Adrenal gland (tissue), 12 donors: Measurements from ENCODE around the gene GLB1L. TPM values are rescaled to one million over a fixed set of nuclear protein-coding genes. Genes with fewer than 3 reads are reported as not detected.

ENCODE experiments used
- DNase-seq, 7 donors: peaks; one replicate each; pipeline ENCODE4 v3.0.0-alpha.2; 2019 to 2020
- H3K27ac ChIP-seq, 5 donors: fragments of 200-600 bp; sonication (generic) in 4 of 5; 1 replicate in 3 of 5; 2 replicates in 2 of 5; pipeline versions ENCODE4 v1.5.1 to v1.8.0; 2016 to 2020; ENCODE audit warnings: mild to moderate bottlenecking in 1 of 5
- H3K27me3 ChIP-seq: fragments of 200-600 bp; 2 replicates; pipeline ENCODE4 v1.8.0; 2021
- H3K36me3 ChIP-seq, 2 donors: fragments of 200-600 bp; replicated peaks in 1 of 2; 1 replicate in 1 of 2; 2 replicates in 1 of 2; pipeline versions ENCODE4 v1.5.1 to v1.8.0; 2018 to 2022
- H3K4me1 ChIP-seq, 2 donors: fragments of 200-600 bp; replicated peaks in 1 of 2; 1 replicate in 1 of 2; 2 replicates in 1 of 2; pipeline versions ENCODE4 v1.5.1 to v1.8.0; 2018 to 2021
- H3K4me3 ChIP-seq, 4 donors: fragments of 200-600 bp; sonication (generic) in 3 of 4; one replicate each; pipeline ENCODE4 v1.5.1; 2016 to 2018
- H3K9me3 ChIP-seq, 3 donors: fragments of 200-600 bp; sonication (generic) in 1 of 3; replicated peaks in 1 of 3; 1 replicate in 2 of 3; 2 replicates in 1 of 3; pipeline versions ENCODE4 v1.5.1 to v1.8.0; 2016 to 2021
- POLR2A ChIP-seq, 2 donors: fragments of 450-650 bp; IDR thresholded peaks; one replicate each; pipeline ENCODE4 v1.6.1; 2017; ENCODE audit warnings: antibody characterized with exemption in 2 of 2, mild to moderate bottlenecking in 2 of 2, moderate library complexity in 1 of 2
- WGBS, 4 donors: extraction: QIAGEN DNeasy Blood & Tissue Kit in 2 of 4; methylation state at CpG; one replicate each; pipeline versions ENCODE4 v1.1.5 to v1.1.7; 2013 to 2017; 5-methylcytosine and 5-hydroxymethylcytosine counted together
- intact Hi-C, 2 donors: fragments of 100-400 bp; cut with DNase I; formaldehyde crosslinking; loops; one replicate each; pipeline versions ENCODE4 v1.14.1 to v1.15.0; 2022 to 2023
- polyA plus RNA-seq, 3 donors: library from polyadenylated mRNA; stranded (reverse); fragments of 200-250 nt in 2 of 3; fragments of 350-450 nt in 1 of 3; fragmentation: Illumina TruSeq in 1 of 3; extraction: RNeasy Lipid Tissue Mini Kit (QIAGEN cat#74804) in 1 of 3; gene quantifications; one replicate each; pipeline ENCODE4 v1.2.3, GENCODE V29; 2013 to 2014
- total RNA-seq, 9 donors: library from RNA; depleted of rRNA in 4 of 9; stranded (reverse); fragments of >200 nt in 4 of 9; fragments of 120-200 nt in 1 of 9; fragmentation: NEBNext Ultra II Directional in 1 of 9; extraction: Animal tissue kit (Norgen Biotek cat#: 25700) in 1 of 9; gene quantifications; one replicate each; pipeline versions ENCODE4 v1.1.0 to v1.2.4, GENCODE V29; 2013 to 2023
- TF ChIP-seq, protein P1 (sequence below), 6 experiments: fragments of 450-650 bp in 4 of 6; fragments of 200-600 bp in 2 of 6; sonication (generic) in 1 of 6; IDR thresholded peaks; 1 replicate in 5 of 6; 2 replicates in 1 of 6; pipeline versions ENCODE4 v1.5.1 to v1.8.0; 2016 to 2021; ENCODE audit warnings: antibody characterized with exemption in 6 of 6, mild to moderate bottlenecking in 2 of 6, moderate library complexity in 1 of 6
- donor health status: healthy with polysubstance abuse.
- donor health status: Bipolar disorder and iron deficiency.
- donor health status: DM: yes; HTN: yes; CAD: no.
- donor health status: DM: no; HTN: no; CAD: no.
- donor health status: DM: no; HTN: no; CAD: no.
- donor health status: DM: yes; HTN: yes; CAD: no.

GLB1L gene
- total and polyA plus RNA-seq, 12 donors: 6.3 to 25.0 (median 14.5) TPM

DNA sequence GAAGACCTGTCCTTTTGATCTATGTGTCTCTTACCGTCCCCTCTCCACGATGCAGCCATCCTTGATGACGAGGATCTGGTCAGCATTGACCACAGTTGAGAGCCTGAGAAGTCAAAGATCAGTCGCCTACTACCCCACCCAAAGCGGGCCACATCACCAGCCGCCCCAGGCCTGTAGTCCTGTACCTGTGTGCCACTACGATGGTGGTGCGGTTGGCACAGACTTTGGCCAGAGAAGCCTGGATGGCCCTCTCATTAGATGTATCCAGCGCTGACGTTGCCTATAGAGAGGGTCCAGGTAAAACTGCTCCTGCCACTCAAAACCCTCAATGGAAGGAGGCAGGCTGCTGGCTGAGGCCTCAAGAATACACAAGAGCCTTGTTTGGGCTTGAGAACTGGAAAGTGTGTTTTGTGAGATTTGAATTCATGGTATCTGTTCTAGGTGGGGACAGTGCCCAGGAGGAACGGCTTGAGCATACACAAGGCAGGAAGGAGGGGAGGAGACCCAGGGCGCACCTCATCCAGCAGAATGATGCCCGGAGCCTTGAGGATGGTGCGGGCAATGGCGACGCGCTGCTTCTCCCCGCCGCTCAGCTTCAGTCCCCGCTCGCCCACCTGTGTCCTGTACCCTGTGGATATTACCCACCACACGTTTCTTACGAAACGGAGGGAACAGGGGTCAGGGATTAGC, 34.9 kb downstream of the GLB1L start:
- peaks cover 0 to 64% of the 10 kb centered on the region in 2 donors for H3K36me3 ChIP-seq
- intact Hi-C loops: loop anchor here (5.0 to 10.0 kb wide), 2 partner anchors 38 to 46 kb away; partner anchors contain the start of genes NHEJ1 (in 1 of the 2) and SLC23A3 (in 1 of the 2)
- H3K27ac ChIP-seq: no peak overlapping the region
- peaks cover 7 to 14% of the 10 kb centered on the region in 2 donors for H3K4me1 ChIP-seq
- 93 to 94% (median 93%) methylated on average over 21 to 24 of the region's 24 CpGs for WGBS, 4 donors
- peak in 1 of 7 donors; percentile 18 for DNase-seq
- H3K27me3 ChIP-seq: no peaks in the 10 kb centered on the region
- no peak overlapping the region for H3K4me3 ChIP-seq
- no peaks in the 10 kb centered on the region for H3K9me3 ChIP-seq
- no peak for TF ChIP-seq POLR2A (IDR thresholded peaks at IDR 0.05)
- TF ChIP-seq, protein P1, sequence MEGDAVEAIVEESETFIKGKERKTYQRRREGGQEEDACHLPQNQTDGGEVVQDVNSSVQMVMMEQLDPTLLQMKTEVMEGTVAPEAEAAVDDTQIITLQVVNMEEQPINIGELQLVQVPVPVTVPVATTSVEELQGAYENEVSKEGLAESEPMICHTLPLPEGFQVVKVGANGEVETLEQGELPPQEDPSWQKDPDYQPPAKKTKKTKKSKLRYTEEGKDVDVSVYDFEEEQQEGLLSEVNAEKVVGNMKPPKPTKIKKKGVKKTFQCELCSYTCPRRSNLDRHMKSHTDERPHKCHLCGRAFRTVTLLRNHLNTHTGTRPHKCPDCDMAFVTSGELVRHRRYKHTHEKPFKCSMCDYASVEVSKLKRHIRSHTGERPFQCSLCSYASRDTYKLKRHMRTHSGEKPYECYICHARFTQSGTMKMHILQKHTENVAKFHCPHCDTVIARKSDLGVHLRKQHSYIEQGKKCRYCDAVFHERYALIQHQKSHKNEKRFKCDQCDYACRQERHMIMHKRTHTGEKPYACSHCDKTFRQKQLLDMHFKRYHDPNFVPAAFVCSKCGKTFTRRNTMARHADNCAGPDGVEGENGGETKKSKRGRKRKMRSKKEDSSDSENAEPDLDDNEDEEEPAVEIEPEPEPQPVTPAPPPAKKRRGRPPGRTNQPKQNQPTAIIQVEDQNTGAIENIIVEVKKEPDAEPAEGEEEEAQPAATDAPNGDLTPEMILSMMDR (IDR thresholded peaks at IDR 0.05): no peak

DNA sequence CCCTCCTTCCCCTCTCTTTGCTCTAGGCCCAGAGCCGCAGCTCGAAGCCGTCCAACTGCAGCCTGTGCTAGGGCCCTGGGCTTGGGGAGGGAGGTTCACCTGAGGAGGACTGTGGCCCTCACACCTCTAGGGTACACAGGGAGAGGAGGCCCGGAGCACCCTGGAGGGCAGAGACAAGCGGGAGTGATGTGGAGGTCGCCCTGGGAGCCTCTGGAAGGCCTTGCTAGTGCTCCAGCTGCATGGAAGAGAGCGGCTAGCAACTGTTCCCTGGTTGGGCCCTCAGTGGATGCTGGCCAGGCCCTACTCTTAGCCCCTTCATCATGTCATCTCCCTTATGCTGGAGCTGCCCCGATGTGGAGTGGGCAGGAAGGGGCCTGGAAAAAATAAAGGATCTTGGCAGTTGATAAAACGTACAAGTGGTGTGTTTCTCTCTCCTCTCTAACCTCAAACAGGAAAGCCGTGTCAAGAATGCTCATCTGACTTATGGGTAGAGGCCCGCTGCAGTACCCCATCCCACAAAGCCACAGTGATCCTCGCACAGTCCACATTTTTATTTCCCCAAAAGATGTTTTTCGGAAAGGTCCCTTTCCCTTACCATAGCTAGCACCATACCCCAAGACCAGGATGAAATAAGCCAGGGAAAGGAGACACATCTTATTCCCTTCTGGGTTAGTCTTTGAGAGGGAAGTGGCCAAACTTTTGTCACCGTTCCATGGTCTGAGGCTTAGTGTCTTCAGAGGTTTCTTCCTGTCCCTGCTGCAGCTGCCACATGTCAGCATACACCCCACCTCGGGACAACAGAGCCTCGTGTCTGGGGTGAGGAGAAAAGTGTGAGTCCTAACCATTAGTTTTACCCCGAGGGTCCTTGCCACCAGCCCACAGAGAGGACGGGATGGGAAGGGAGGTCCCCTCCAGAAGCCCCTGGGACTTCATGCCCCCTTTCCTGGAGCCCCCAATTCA, 35.7 kb downstream of the GLB1L start:
- WGBS, 4 donors: 78 to 83% (median 82%) methylated on average over 17 to 18 of the region's 18 CpGs
- intact Hi-C loops: loop anchor here (5.0 to 10.0 kb wide), 2 partner anchors 37 to 45 kb away; partner anchors contain the start of genes NHEJ1 (in 1 of the 2) and SLC23A3 (in 1 of the 2)
- H3K27ac ChIP-seq: no peak overlapping the region

DNA sequence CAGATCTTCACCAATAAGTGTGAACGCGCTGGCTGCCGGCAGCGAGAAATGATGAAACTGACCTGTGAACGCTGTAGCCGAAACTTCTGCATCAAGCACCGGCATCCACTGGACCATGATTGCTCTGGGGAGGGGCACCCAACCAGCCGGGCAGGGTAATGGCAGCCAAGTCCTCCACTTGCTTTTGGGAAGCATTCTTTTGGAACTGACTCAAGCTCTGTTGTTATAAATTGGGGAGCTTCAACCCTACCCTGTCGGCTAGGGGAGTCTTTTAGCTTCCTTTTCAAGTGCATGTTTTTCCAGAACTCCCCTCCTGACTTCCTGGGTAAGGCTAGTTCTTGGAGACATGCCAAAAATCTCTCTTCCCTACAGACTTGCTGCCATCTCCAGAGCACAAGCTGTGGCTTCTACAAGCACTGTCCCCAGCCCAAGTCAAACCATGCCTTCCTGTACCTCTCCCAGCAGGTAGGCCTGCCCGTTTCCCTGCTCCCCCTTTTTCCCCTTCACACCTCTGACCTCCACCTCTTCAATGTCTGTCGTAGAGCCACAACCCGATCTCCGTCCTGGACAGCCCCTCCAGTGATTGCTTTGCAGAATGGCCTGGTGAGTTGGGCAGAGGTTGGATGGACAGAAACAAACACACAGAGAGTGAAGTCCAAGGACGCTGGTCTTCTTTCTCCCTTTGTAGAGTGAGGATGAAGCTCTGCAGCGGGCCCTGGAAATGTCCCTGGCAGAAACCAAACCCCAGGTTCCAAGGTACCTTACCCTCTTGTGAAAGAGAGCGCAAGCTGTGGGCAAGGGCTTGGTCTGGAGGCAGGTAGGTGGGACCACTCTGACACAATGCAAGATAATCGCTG, 37.1 kb downstream of the GLB1L start:
- 65 to 77% (median 74%) methylated on average over 17 of the region's 17 CpGs for WGBS, 4 donors
- DNase-seq: peak in 1 of 7 donors; percentile 19
- intact Hi-C loops: no loop called here
- Histone ChIP-seq H3K27me3 (no peaks in the 10 kb centered on the region), H3K36me3 (peaks cover 0 to 42% of the 10 kb centered on the region in 2 donors), H3K27ac (peak overlapping the region in 2 of 5 donors; percentile 95 to 97), H3K4me1 (peaks cover 7 to 14% of the 10 kb centered on the region in 2 donors), H3K9me3 (no peaks in the 10 kb centered on the region), H3K4me3 (peak overlapping the region in 1 of 4 donors; percentile 90)
- TF ChIP-seq, protein P1 (IDR thresholded peaks at IDR 0.05): no peak
- no peak for TF ChIP-seq POLR2A (IDR thresholded peaks at IDR 0.05)

More for the DNA sequence above, 35.7 kb downstream of the GLB1L start:
- H3K4me3 ChIP-seq: no peak overlapping the region
- peaks cover 7 to 14% of the 10 kb centered on the region in 2 donors for H3K4me1 ChIP-seq
- peak in 1 of 7 donors; percentile 18 for DNase-seq
- no peaks in the 10 kb centered on the region for H3K27me3 ChIP-seq
- H3K36me3 ChIP-seq: peaks cover 0 to 56% of the 10 kb centered on the region in 2 donors
- TF ChIP-seq POLR2A (IDR thresholded peaks at IDR 0.05): no peak
- TF ChIP-seq, protein P1 (IDR thresholded peaks at IDR 0.05): no peak
- H3K9me3 ChIP-seq: no peaks in the 10 kb centered on the region
